Activated CD4-positive, alpha-beta memory T cell treated with anti-CD3 and anti-CD28 coated beads for 36 hours (primary cell): Measurements from ENCODE around the gene RNF183. TPM values are rescaled to one million over a fixed set of nuclear protein-coding genes. Genes with fewer than 3 reads are reported as not detected.

Experiments used
- total RNA-seq, 2 experiments: library from RNA; stranded (reverse); gene quantifications; one replicate each; pipeline ENCODE4 v1.2.3, GENCODE V29; 2021

The RNF183 gene
- total RNA-seq, 2 experiments from 2014 or later: 0.36 to 0.39 TPM

Other genes with a start within 250 kb of the RNF183 start
- 1 to 10 TPM; 1.1 to 1.5 TPM for gene ZFP37, start 246.7 kb downstream of the RNF183 start, total RNA-seq
- 1 to 10 TPM; 5.1 to 6.7 TPM for gene SLC31A2, start 152.4 kb downstream of the RNF183 start, total RNA-seq
- gene FKBP15, start 82.1 kb downstream of the RNF183 start, total RNA-seq: 10 to 100 TPM; 25.8 to 27.7 TPM
- gene SLC31A1, start 81.8 kb downstream of the RNF183 start, total RNA-seq: 10 to 100 TPM; 12.1 to 12.5 TPM
- 10 to 100 TPM; 49.8 to 50.9 TPM for gene CDC26, start 27.8 kb downstream of the RNF183 start, total RNA-seq
- 10 to 100 TPM; 47.6 to 48.7 TPM for gene PRPF4, start 27.7 kb downstream of the RNF183 start, total RNA-seq
- 1 to 10 TPM; 1.6 to 2.4 TPM for gene WDR31, start 36.9 kb upstream of the RNF183 start, total RNA-seq
- gene BSPRY, start 46.2 kb upstream of the RNF183 start, total RNA-seq: 1 to 10 TPM; 7.6 to 8.5 TPM
- gene HDHD3, start 73.6 kb upstream of the RNF183 start, total RNA-seq: 10 to 100 TPM; 17.2 to 17.7 TPM
- 10 to 100 TPM; 21.4 to 22.9 TPM for gene ALAD, start 97.9 kb upstream of the RNF183 start, total RNA-seq
- 10 to 100 TPM; 44.3 to 45.0 TPM for gene POLE3, start 107.3 kb upstream of the RNF183 start, total RNA-seq
- gene C9orf43, start 107.4 kb upstream of the RNF183 start, total RNA-seq: under 1 TPM; 0.65 to 0.81 TPM
- gene RGS3, start 160.4 kb upstream of the RNF183 start, total RNA-seq: 10 to 100 TPM; 54.4 to 57.7 TPM